OCI-LY7 (cell line): ENCODE measurements around the gene AKT3. TPM values are rescaled to one million over a fixed set of nuclear protein-coding genes. Genes with fewer than 3 reads are reported as not detected.

ENCODE experiments used
- BruUV-seq: library from RNA; stranded (reverse); fragments of 400-500 nt; replicated peaks from 2 replicates; lab custom pipeline; 2021; lab: Mats Ljungman, UMichigan
- CTCF ChIA-PET: fragments of 300-600 bp; sonication (Branson Sonifier 250); formaldehyde crosslinking; loops from one replicate; lab custom pipeline; 2022; ENCODE audit warnings: antibody characterized with exemption; ENCODE audit not compliant: unreplicated experiment; lab: Charles Lee
- POLR2A ChIA-PET: fragments of 300-600 bp; sonication (Branson Sonifier 250); formaldehyde crosslinking; loops from one replicate; lab custom pipeline; 2022; ENCODE audit warnings: antibody characterized with exemption; lab: Charles Lee
- DNase-seq: peaks from one replicate; pipeline ENCODE4 v3.0.0-alpha.2; 2015; ENCODE audit warnings: low spot score
- H2AFZ ChIP-seq: fragments of 200-600 bp; sonication (generic), shearing (Covaris generic); 2 replicates; pipeline ENCODE4 v1.6.1; 2014; ENCODE audit warnings: mild to moderate bottlenecking, antibody characterized with exemption, low read length, moderate library complexity
- H3K27ac ChIP-seq: fragments of 200-600 bp; sonication (generic); 2 replicates; pipeline ENCODE4 v1.5.1; 2014; ENCODE audit warnings: mixed run types, low read depth, mild to moderate bottlenecking, moderate library complexity, low read length, inconsistent platforms; ENCODE audit not compliant: poor library complexity, severe bottlenecking
- H3K36me3 ChIP-seq: fragments of 200-600 bp; sonication (generic); 2 replicates; pipeline ENCODE4 v1.6.1; 2014; ENCODE audit warnings: mild to moderate bottlenecking, antibody characterized with exemption, low read length, moderate library complexity, mixed read lengths; ENCODE audit not compliant: insufficient read depth
- H3K4me1 ChIP-seq: fragments of 200-600 bp; sonication (generic); 2 replicates; pipeline ENCODE4 v1.5.1; 2014; ENCODE audit warnings: mild to moderate bottlenecking, low read length; ENCODE audit not compliant: insufficient read depth, poor library complexity, severe bottlenecking
- H3K4me2 ChIP-seq: fragments of 200-600 bp; sonication (generic); 2 replicates; pipeline ENCODE4 v1.6.1; 2014; ENCODE audit warnings: mild to moderate bottlenecking, low read length
- H3K4me3 ChIP-seq: fragments of 200-600 bp; sonication (generic); 2 replicates; pipeline ENCODE4 v1.5.1; 2014; ENCODE audit warnings: mild to moderate bottlenecking, low read depth, low read length; ENCODE audit not compliant: poor library complexity, severe bottlenecking
- H3K79me2 ChIP-seq: fragments of 200-600 bp; sonication (generic); 2 replicates; pipeline ENCODE4 v1.6.1; 2016; ENCODE audit warnings: low read depth, mild to moderate bottlenecking, low read length, moderate library complexity, mixed read lengths; ENCODE audit not compliant: insufficient read depth
- H3K9me2 ChIP-seq: fragments of 200-600 bp; sonication (generic); 2 replicates; pipeline ENCODE4 v1.6.1; 2016; ENCODE audit warnings: mild to moderate bottlenecking, low read length, mixed read lengths; ENCODE audit not compliant: insufficient read depth
- H3K9me3 ChIP-seq: fragments of 200-600 bp; sonication (generic); 2 replicates; pipeline ENCODE4 v1.6.1; 2014; ENCODE audit warnings: mild to moderate bottlenecking, mixed run types, low read length, mixed read lengths
- H4K20me1 ChIP-seq: fragments of 200-600 bp; sonication (generic); 2 replicates; pipeline ENCODE4 v1.6.1; 2014; ENCODE audit warnings: mild to moderate bottlenecking, antibody characterized with exemption, low read length, moderate library complexity, mixed read lengths; ENCODE audit not compliant: insufficient read depth
- CTCF ChIP-seq: fragments of 200-600 bp; sonication (generic); conservative IDR thresholded peaks from 2 replicates; pipeline ENCODE4 v1.5.1; 2014; ENCODE audit warnings: mild to moderate bottlenecking, antibody characterized with exemption, low read length, moderate library complexity, mixed read lengths
- EZH2phosphoT487 ChIP-seq: fragments of 200-600 bp; sonication (generic); IDR thresholded peaks from 2 replicates; pipeline ENCODE4 v1.6.1; 2018; ENCODE audit warnings: low read depth, borderline replicate concordance, mild to moderate bottlenecking, mixed run types, antibody characterized with exemption, low read length, moderate library complexity, mixed read lengths
- intact Hi-C: fragments of 100-400 bp; cut with micrococcal nuclease; formaldehyde crosslinking; loops from one replicate; pipeline ENCODE4 v1.10.0; 2022; ENCODE audit not compliant: unreplicated experiment
- total RNA-seq, 2 experiments: library from RNA; depleted of rRNA in 1 of 2; stranded (reverse); fragments of >200 nt in 1 of 2; shearing (Covaris generic) in 1 of 2; gene quantifications; 2 replicates each; pipeline ENCODE4 v1.2.3, GENCODE V29; 2014 to 2022

Gene AKT3
- total RNA-seq, 2 experiments from 2014 or later, result 0.29 TPM; not detected in 1

GRCh38 chr1:243507001-243507671 is 342.9 kb downstream of the AKT3 start:
- Histone ChIP-seq H3K4me3 (no peak overlapping the region), H4K20me1 (no peaks in the 10 kb centered on the region), H3K36me3 (no peaks in the 10 kb centered on the region), H3K4me2 (no peak overlapping the region), H3K9me3 (no peaks in the 10 kb centered on the region), H3K27ac (no peak overlapping the region), H3K79me2 (no peaks in the 10 kb centered on the region), H3K4me1 (no peaks in the 10 kb centered on the region), H3K9me2 (no peaks in the 10 kb centered on the region), H2AFZ (no peak overlapping the region)
- TF ChIP-seq EZH2phosphoT487 (no peak), CTCF (no peak)
- CTCF ChIA-PET, result no interaction called here
- DNase-seq, result no peak
- no TSS peak for BruUV-seq
- POLR2A ChIA-PET, result no interaction called here
- intact Hi-C loops, result no loop called here

- no TSS peak for BruUV-seq
- no peak overlapping the region for H3K4me2 ChIP-seq
- TF ChIP-seq EZH2phosphoT487 (no peak), CTCF (no peak)
- H2AFZ ChIP-seq, result no peak overlapping the region
- CTCF ChIA-PET, result no interaction called here
- H3K36me3 ChIP-seq, result no peaks in the 10 kb centered on the region
- no peaks in the 10 kb centered on the region for H3K9me2 ChIP-seq
- no peaks in the 10 kb centered on the region for H3K9me3 ChIP-seq
- H3K79me2 ChIP-seq, result no peaks in the 10 kb centered on the region
- no peak overlapping the region for H3K4me3 ChIP-seq
- POLR2A ChIA-PET, result interaction anchor here (0.7 kb wide), 1 partner anchor 11 kb away, joined by 3 read pairs; no protein-coding TSS in a partner anchor
- H3K27ac ChIP-seq, result no peak overlapping the region
- no peaks in the 10 kb centered on the region for H4K20me1 ChIP-seq
- no peak for DNase-seq
- no peaks in the 10 kb centered on the region for H3K4me1 ChIP-seq
- intact Hi-C loops, result no loop called here
These were observed 343.9 kb downstream of the AKT3 start for GRCh38 chr1:243505986-243506689.

- no peaks in the 10 kb centered on the region for H3K4me1 ChIP-seq
- no peak overlapping the region for H3K4me2 ChIP-seq
- no peak for TF ChIP-seq EZH2phosphoT487
- TF ChIP-seq CTCF, result no peak
- no peak overlapping the region for H2AFZ ChIP-seq
- BruUV-seq, result no TSS peak
- H3K9me2 ChIP-seq, result no peaks in the 10 kb centered on the region
- H4K20me1 ChIP-seq, result no peaks in the 10 kb centered on the region
- DNase-seq, result no peak
- no peaks in the 10 kb centered on the region for H3K79me2 ChIP-seq
- CTCF ChIA-PET, result no interaction called here
- H3K27ac ChIP-seq, result no peak overlapping the region
- H3K36me3 ChIP-seq, result no peaks in the 10 kb centered on the region
- POLR2A ChIA-PET, result interaction anchor here (0.5 to 1.4 kb wide), 4 partner anchors 9 to 361 kb away, joined by 3 read pairs; no protein-coding TSS in a partner anchor
- intact Hi-C loops, result no loop called here
- H3K4me3 ChIP-seq, result no peak overlapping the region
- H3K9me3 ChIP-seq, result no peaks in the 10 kb centered on the region
These were observed 346.9 kb downstream of the AKT3 start for GRCh38 chr1:243503155-243503554.
